KMS-11 (cell line): ENCODE results near the gene C19orf47.

Source experiments
- H2AFZ ChIP-seq: fragments of 200-600 bp; sonication (generic); 2 replicates; pipeline ENCODE4 v1.6.1; 2016; ENCODE audit warnings: antibody characterized with exemption, mixed run types, low read depth
- H3K27ac ChIP-seq: fragments of 200-600 bp; sonication (generic); 2 replicates; pipeline ENCODE4 v1.6.1; 2016; ENCODE audit warnings: mild to moderate bottlenecking, mixed run types
- H3K27me3 ChIP-seq: fragments of 200-600 bp; sonication (generic); 2 replicates; pipeline ENCODE4 v1.6.1; 2017; ENCODE audit warnings: mild to moderate bottlenecking, low read depth, mixed run types, moderate library complexity; ENCODE audit not compliant: insufficient read depth
- H3K36me3 ChIP-seq: fragments of 200-600 bp; sonication (generic); 2 replicates; pipeline ENCODE4 v1.6.1; 2017; ENCODE audit warnings: mild to moderate bottlenecking, mixed run types; ENCODE audit not compliant: insufficient read depth
- H3K4me1 ChIP-seq: fragments of 200-600 bp; sonication (generic); 2 replicates; pipeline ENCODE4 v1.6.1; 2016; ENCODE audit warnings: mild to moderate bottlenecking, low read depth, mixed run types; ENCODE audit not compliant: poor library complexity, severe bottlenecking
- H3K4me2 ChIP-seq: fragments of 200-600 bp; sonication (generic); 2 replicates; pipeline ENCODE4 v1.7.0; 2016; ENCODE audit warnings: mild to moderate bottlenecking, mixed run types
- H3K4me3 ChIP-seq: fragments of 200-600 bp; sonication (generic); IDR thresholded peaks from 2 replicates; pipeline ENCODE4 v1.6.1; 2017; ENCODE audit warnings: low read depth, low read length, mixed read lengths; ENCODE audit not compliant: insufficient read depth
- H3K79me2 ChIP-seq: fragments of 200-600 bp; sonication (generic); 2 replicates; pipeline ENCODE4 v1.6.1; 2016; ENCODE audit warnings: low read depth, mixed run types; ENCODE audit not compliant: insufficient read depth
- H3K9ac ChIP-seq: fragments of 200-600 bp; sonication (generic); 2 replicates; pipeline ENCODE4 v1.6.1; 2016; ENCODE audit warnings: mild to moderate bottlenecking, mixed run types
- H4K20me1 ChIP-seq: fragments of 200-600 bp; sonication (generic); 2 replicates; pipeline ENCODE4 v1.6.1; 2016; ENCODE audit warnings: mild to moderate bottlenecking, mixed run types; ENCODE audit not compliant: insufficient read depth
- TF ChIP-seq, protein P1 (sequence below): fragments of 200-600 bp; sonication (generic); conservative IDR thresholded peaks from 2 replicates; pipeline ENCODE4 v1.6.1; 2017; ENCODE audit warnings: low read depth, mild to moderate bottlenecking, antibody characterized with exemption, low read length, moderate library complexity, mixed read lengths

C19orf47 gene

DNA sequence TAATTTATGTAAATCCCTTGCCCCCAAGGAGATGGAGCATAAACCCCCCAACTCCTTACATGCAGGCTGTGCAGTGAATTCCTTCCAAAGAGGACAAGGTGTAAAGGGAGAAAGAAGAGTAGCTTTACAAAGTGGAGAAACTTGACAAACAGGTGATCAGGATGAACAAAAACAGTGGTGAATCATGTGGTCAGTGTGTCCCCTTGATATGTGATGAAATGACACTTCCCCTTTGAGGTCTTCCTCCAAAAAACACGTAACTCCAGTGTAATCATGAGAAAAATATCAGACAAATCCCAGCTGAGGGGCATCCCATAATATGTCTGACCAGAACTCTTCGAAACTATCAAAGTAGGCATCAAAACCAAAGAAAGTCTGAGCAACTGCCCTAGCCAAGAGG lies 33.5 kb downstream of the C19orf47 start:
- Histone ChIP-seq H3K27ac (no peak overlapping the region), H2AFZ (no peak overlapping the region), H3K36me3 (no peaks in the 10 kb centered on the region), H4K20me1 (no peaks in the 10 kb centered on the region), H3K27me3 (no peaks in the 10 kb centered on the region), H3K9ac (no peak overlapping the region), H3K4me1 (peaks cover 8% of the 10 kb centered on the region), H3K4me3 (no peak overlapping the region), H3K79me2 (no peaks in the 10 kb centered on the region), H3K4me2 (no peak overlapping the region)
- TF ChIP-seq, protein P1, sequence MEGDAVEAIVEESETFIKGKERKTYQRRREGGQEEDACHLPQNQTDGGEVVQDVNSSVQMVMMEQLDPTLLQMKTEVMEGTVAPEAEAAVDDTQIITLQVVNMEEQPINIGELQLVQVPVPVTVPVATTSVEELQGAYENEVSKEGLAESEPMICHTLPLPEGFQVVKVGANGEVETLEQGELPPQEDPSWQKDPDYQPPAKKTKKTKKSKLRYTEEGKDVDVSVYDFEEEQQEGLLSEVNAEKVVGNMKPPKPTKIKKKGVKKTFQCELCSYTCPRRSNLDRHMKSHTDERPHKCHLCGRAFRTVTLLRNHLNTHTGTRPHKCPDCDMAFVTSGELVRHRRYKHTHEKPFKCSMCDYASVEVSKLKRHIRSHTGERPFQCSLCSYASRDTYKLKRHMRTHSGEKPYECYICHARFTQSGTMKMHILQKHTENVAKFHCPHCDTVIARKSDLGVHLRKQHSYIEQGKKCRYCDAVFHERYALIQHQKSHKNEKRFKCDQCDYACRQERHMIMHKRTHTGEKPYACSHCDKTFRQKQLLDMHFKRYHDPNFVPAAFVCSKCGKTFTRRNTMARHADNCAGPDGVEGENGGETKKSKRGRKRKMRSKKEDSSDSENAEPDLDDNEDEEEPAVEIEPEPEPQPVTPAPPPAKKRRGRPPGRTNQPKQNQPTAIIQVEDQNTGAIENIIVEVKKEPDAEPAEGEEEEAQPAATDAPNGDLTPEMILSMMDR, result no peak

DNA sequence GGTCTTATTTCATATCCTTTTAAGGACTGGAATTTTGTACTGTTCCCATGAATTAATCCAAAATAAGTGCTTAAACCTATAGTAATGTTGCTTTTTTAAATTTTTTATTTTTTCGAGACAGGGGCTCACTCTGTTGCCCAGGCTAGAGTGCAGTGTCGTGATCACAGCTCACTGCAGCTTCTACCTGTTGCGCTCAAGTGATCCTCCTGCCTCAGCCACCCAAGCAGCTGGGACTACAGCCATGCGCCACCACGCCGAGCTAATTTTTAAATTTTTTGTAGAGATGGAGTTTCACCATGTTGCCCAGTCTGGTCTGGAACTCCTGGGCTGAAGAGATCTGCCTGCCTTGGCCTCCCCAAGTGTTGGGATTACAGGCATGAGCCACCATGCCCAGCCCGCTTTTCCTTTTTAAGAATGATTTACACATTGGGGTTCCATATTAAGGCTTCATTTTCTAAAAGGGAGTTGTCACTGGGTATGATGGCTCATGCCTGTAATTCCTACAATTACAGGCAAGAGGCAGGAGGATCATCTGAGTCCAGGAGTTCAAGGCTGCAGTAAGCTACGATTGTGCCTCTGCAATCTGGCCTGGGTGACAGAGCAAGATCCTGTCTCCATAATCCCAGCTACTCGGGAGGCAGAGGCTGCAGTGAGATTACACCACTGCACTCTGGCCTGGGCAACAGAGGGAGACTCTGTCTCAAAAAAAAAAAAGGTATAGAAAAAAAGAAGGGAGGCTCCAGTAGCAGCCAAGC lies 34.8 kb downstream of the C19orf47 start:
- H2AFZ ChIP-seq, result no peak overlapping the region
- no peaks in the 10 kb centered on the region for H3K36me3 ChIP-seq
- no peaks in the 10 kb centered on the region for H3K79me2 ChIP-seq
- no peak overlapping the region for H3K4me3 ChIP-seq
- H3K4me1 ChIP-seq, result peaks cover 8% of the 10 kb centered on the region
- H3K27me3 ChIP-seq, result no peaks in the 10 kb centered on the region
- TF ChIP-seq, protein P1, result no peak
- H3K9ac ChIP-seq, result no peak overlapping the region
- H3K27ac ChIP-seq, result no peak overlapping the region
- H3K4me2 ChIP-seq, result no peak overlapping the region
- no peaks in the 10 kb centered on the region for H4K20me1 ChIP-seq

DNA sequence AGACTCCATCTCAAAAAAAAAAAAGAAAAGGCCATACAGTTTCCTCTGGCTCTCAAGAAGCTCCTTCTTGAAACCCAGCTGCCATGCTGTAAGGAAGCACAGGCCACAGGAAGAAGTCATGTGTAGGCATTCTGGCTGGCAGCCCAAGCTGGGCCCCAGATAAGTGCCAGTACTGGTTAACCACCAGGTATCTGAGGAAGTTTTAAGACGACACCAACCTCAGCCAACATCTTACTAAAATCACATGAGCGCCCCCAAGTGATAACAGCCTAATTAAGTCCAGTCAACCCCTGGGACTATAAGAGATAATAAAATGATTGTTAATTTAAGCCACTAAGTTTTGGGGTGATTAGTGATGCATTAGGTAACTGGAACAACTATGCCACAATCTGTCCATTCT lies 35.7 kb downstream of the C19orf47 start:
- TF ChIP-seq, protein P1, result no peak
- Histone ChIP-seq H3K4me1 (peaks cover 8% of the 10 kb centered on the region), H3K27me3 (no peaks in the 10 kb centered on the region), H3K27ac (no peak overlapping the region), H2AFZ (no peak overlapping the region), H3K79me2 (no peaks in the 10 kb centered on the region), H4K20me1 (no peaks in the 10 kb centered on the region), H3K36me3 (no peaks in the 10 kb centered on the region), H3K9ac (no peak overlapping the region), H3K4me3 (no peak overlapping the region), H3K4me2 (no peak overlapping the region)

DNA sequence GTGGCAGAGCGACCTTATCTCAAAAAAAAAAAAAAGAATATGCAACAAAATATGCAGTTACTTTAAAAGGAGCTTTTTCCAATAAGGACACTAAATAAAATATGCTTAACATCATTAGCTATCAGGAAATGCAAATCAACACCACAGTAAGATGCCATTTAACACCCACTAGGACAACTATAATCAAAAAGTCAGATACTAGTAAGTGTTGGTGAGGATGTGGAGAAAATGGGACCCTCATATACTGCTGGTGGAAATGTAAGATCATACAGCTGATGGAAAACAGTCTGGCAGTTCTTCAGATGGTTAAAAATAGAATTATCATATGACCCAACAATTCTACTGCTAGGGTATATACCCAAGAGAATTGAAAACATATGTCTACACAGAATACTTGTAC lies 38.5 kb downstream of the C19orf47 start:
- Histone ChIP-seq H3K36me3 (no peaks in the 10 kb centered on the region), H3K4me2 (no peak overlapping the region), H2AFZ (no peak overlapping the region), H3K9ac (no peak overlapping the region), H3K4me1 (peaks cover 8% of the 10 kb centered on the region), H4K20me1 (no peaks in the 10 kb centered on the region), H3K27ac (no peak overlapping the region), H3K4me3 (no peak overlapping the region), H3K27me3 (no peaks in the 10 kb centered on the region), H3K79me2 (no peaks in the 10 kb centered on the region)
- TF ChIP-seq, protein P1, result no peak
